22Rv1 (cell line): Measurements from ENCODE around the gene SAMD3.

ENCODE experiments used
- ZFX ChIP-seq: fragments of 450-650 bp; IDR thresholded peaks from 2 replicates; pipeline ENCODE4 v1.6.1; 2017; ENCODE audit warnings: antibody characterized with exemption, borderline replicate concordance
- TF ChIP-seq, protein P1 (sequence below): fragments of 450-650 bp; IDR thresholded peaks from 2 replicates; pipeline ENCODE4 v1.5.1; 2017; ENCODE audit warnings: mild to moderate bottlenecking

DNA sequence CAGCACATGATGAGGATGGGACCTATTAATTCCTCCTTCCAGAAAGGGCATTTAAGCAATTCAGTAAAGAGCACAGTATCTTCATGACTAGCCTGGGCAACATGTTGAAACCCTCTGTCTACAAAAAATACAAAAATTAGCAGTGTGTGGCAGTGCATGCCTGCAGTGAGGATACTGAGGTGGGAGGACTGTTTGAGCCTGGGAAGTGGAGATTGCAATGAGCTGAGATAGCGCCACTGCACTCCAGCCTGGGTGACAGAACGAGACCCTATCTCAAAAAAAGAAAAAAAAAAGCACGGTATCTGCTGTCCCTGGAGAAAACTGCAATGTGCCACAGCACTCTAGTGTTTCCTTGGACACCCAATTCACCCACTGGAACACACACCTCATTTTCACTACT lies 18.4 kb downstream of the SAMD3 start:
- TF ChIP-seq, protein P1, sequence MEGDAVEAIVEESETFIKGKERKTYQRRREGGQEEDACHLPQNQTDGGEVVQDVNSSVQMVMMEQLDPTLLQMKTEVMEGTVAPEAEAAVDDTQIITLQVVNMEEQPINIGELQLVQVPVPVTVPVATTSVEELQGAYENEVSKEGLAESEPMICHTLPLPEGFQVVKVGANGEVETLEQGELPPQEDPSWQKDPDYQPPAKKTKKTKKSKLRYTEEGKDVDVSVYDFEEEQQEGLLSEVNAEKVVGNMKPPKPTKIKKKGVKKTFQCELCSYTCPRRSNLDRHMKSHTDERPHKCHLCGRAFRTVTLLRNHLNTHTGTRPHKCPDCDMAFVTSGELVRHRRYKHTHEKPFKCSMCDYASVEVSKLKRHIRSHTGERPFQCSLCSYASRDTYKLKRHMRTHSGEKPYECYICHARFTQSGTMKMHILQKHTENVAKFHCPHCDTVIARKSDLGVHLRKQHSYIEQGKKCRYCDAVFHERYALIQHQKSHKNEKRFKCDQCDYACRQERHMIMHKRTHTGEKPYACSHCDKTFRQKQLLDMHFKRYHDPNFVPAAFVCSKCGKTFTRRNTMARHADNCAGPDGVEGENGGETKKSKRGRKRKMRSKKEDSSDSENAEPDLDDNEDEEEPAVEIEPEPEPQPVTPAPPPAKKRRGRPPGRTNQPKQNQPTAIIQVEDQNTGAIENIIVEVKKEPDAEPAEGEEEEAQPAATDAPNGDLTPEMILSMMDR: no peak
- TF ChIP-seq ZFX: no peak
